Measurements from ENCODE around the gene DNAJB1. TPM values are rescaled to one million over a fixed set of nuclear protein-coding genes. Genes with fewer than 3 reads are reported as not detected.
A peak's percentile ranks its signal among the peaks of the same experiment; 100 is the strongest.

DNAJB1 gene
- total RNA-seq, 2 donors from 2014 or later = 65.3 to 68.8 TPM

DNA sequence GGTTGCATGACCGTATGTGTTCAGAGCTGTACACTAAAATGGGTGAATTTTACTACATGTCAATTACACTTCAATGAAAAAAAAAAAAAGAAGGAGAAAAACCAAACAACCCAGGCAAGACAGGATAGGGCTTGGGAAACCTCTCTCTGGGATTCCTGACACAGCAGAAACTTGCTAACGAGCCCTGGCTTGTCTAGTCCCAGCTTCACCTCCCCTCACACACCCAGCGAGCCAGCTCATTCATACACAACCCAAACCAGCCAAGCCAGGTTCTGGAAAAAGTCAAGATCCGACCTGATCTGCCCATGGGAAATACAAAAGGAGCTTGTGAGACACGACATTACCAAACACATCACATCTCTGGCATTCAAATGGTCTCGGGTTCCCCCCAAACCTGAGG, 7.5 kb upstream of the DNAJB1 start:
- Mint-ChIP-seq H3K27ac (no peak overlapping the region), H3K27me3 (no peaks in the 10 kb centered on the region), H3K9me3 (no peaks in the 10 kb centered on the region), H3K4me3 (no peak overlapping the region), H3K4me1 (ENCODE audit: low read depth in 2 of 2) (peaks cover 21 to 25% of the 10 kb centered on the region in 2 donors), H3K36me3 (no peaks in the 10 kb centered on the region)
- DNase-seq (ENCODE audit: low spot score) (no peak), ATAC-seq (no peak)

DNA sequence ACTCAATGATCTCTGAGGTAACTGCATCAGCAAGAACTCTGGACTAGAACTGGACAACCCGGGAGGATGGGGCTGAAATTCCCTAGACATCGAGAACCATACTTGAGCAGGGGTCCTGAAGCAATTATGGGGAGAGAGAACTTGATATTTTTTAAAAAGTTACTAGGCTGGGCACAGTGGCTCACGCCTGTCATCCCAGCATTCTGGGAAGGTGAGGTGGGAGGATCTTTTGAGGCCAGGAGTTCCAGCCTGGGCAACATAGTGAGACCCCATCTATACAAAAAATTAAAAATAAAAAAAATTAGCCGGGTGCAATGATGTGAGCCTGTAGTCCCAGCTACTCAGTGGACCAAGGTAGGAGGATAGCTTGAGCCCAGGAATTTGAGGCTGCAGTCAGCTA, 2.3 kb upstream of the DNAJB1 start:
- no peak for ATAC-seq
- Mint-ChIP-seq H3K4me3 (no peak overlapping the region), H3K36me3 (peaks cover 11% of the 10 kb centered on the region), H3K4me1 (ENCODE audit: low read depth in 2 of 2) (peaks cover 38 to 51% of the 10 kb centered on the region in 2 donors), H3K27ac (peak overlapping the region; percentile 80 to 95), H3K27me3 (no peaks in the 10 kb centered on the region), H3K9me3 (no peaks in the 10 kb centered on the region)
- DNase-seq (ENCODE audit: low spot score) = no peak

DNA sequence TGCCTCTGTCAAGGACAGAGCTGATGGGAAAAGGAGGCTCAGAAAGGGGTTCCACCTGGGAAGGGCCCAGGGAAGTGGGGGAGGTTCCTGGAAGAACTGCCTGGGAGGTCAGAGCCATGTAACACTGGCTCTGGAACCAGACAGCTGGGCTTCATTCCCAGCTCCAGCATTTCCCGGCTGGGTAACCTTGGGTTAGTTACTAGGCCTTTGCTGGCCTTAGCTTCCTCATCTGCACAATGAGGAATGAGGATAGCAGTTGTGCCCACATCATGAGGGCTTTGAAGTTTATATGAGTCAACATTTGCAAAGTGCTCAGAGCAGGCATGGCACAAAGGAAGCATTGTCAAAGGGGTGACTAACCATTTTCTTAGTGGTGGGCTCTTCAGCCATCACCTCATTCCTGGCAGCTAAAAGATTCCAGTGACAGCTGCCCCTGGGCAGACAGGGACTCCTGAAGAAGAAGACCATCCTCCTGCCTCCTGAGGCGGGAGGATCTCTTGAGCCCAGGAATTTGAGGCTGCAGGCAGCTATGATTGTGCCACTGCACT, 1.7 kb upstream of the DNAJB1 start:
- Mint-ChIP-seq H3K27ac (peak overlapping the region; percentile 80 to 95), H3K36me3 (peaks cover 17% of the 10 kb centered on the region), H3K9me3 (no peaks in the 10 kb centered on the region), H3K4me3 (peak overlapping the region; percentile 81), H3K27me3 (no peaks in the 10 kb centered on the region), H3K4me1 (ENCODE audit: low read depth in 2 of 2) (peaks cover 43 to 57% of the 10 kb centered on the region in 2 donors)
- ATAC-seq = no peak
- peak; percentile 32 for DNase-seq (ENCODE audit: low spot score)

DNA sequence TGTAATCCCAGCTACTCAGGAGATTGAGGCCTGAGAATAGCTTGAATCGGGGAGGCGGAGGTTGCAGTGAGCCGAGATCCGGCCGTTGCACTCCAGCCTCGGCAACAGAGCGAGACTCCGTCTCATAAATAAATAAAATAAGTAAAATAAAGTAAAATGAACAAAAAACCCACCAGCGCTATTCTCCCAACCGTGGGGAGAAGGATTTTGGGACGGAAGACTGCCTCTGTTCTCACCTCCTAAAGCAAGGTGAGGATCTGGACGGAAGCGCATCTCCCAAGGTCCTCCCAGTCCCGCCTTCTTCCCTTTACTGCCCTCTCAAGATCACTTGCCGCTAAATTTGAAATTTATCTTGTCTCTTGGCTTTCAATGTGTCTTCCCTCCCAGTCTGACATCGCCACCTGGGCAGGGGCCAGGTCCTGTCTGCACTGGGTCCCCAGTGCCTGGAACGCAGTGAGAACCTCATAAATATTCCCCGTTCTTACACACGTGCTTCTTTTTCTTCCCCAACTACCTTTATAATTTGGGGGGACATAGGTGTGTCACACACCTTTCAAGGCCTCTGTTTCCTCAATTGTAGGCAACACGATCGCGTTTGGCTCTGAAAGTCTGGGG, 1.2 kb upstream of the DNAJB1 start:
- H3K27me3 Mint-ChIP-seq = no peaks in the 10 kb centered on the region
- H3K4me3 Mint-ChIP-seq = peak overlapping the region; percentile 81
- peak overlapping the region; percentile 80 to 95 for H3K27ac Mint-ChIP-seq
- no peak for ATAC-seq
- no peaks in the 10 kb centered on the region for H3K9me3 Mint-ChIP-seq
- H3K4me1 Mint-ChIP-seq (ENCODE audit: low read depth in 2 of 2) = peaks cover 49 to 63% of the 10 kb centered on the region in 2 donors
- peaks cover 22% of the 10 kb centered on the region for H3K36me3 Mint-ChIP-seq
- no peak for DNase-seq (ENCODE audit: low spot score)

DNA sequence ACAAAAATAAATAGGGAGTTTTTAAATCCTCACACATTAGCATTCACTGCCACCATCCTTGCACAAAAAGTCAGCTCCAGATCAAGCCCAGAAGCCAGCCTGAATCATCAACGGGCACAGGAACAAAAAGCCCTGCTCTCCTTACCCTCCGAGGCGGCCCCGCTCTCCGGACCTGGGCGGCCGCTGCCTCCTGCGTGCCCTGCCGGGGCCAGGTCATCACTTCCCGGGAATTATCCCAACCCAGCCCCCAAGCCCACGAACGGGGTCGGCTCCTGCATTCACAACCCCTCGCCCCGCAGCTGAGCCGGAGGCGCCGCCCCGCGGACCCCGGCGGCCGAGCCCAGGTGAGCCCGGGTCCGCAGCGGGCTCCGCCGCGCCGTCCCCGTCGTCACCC, 754 bp downstream of the DNAJB1 start:
- Mint-ChIP-seq H3K4me1 (ENCODE audit: low read depth in 2 of 2) (peaks cover 41 to 54% of the 10 kb centered on the region in 2 donors), H3K9me3 (no peaks in the 10 kb centered on the region), H3K27me3 (no peaks in the 10 kb centered on the region), H3K27ac (peak overlapping the region; percentile 80 to 89), H3K36me3 (peaks cover 22% of the 10 kb centered on the region), H3K4me3 (peak overlapping the region; percentile 99)
- DNase-seq (ENCODE audit: low spot score) (no peak), ATAC-seq (no peak)

DNA sequence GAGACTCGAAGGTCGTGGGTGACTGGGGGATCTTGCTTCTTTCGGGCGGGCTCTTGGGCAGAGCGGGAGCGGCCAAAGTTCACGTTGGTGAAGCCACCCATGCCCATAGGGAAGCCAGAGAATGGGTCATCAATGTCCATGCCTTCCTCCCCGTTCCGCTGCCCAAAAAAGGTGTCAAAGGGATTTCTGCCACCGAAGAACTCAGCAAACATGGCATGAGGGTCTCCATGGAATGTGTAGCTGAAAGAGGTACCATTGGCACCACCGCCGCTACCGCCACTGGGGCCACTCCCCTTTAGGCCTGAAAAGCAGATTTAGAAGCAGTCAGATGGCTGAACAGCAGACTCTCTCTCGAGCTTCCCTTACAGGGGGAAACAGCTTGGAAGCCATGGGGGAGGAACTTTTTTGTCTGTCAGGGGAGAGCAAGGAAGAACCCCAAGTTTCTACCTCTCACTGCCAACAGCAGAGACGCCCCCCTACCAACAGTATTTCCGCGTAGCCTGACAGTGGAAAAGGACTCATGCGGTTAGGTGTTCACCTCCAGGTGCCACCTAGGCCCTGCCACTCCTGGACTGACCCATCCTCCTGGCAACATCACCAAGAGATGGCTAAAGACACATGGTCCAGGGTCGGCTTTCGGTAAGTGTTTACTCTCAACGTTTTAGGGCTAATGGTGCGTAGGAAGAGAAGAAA, 1.3 kb downstream of the DNAJB1 start:
- peaks cover 22% of the 10 kb centered on the region for H3K36me3 Mint-ChIP-seq
- no peaks in the 10 kb centered on the region for H3K9me3 Mint-ChIP-seq
- H3K27me3 Mint-ChIP-seq = no peaks in the 10 kb centered on the region
- peaks cover 37 to 49% of the 10 kb centered on the region in 2 donors for H3K4me1 Mint-ChIP-seq (ENCODE audit: low read depth in 2 of 2)
- ATAC-seq (no peak), DNase-seq (ENCODE audit: low spot score) (peak; percentile 53)
- H3K4me3 Mint-ChIP-seq = peak overlapping the region; percentile 99
- peak overlapping the region; percentile 74 to 89 for H3K27ac Mint-ChIP-seq

DNA sequence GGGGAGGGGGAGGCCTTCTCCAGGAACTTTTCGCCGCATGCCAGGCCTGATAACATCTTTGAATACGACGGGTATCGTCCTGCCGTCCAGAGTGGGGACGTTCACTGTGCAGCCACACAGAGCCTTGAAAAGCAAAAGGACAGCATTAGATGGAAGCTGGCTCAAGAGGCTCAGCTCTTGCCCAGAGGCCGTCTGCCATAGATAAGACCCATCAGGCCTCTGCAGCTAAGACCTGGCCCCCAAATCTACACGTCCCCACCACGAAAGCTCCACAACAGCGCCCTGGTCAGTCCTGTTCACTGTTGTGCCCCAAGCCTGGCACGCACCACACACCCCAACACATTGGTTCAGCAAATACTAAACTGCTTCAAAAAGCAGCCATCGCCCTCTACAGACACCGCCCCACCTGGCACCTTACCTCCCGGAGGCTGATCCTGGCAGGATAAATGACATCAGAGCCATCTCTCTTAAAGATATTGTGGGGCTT, 2.1 kb downstream of the DNAJB1 start:
- H3K27ac Mint-ChIP-seq = peak overlapping the region; percentile 74 to 89
- DNase-seq (ENCODE audit: low spot score) = no peak
- no peaks in the 10 kb centered on the region for H3K27me3 Mint-ChIP-seq
- peaks cover 37 to 46% of the 10 kb centered on the region in 2 donors for H3K4me1 Mint-ChIP-seq (ENCODE audit: low read depth in 2 of 2)
- peaks cover 22% of the 10 kb centered on the region for H3K36me3 Mint-ChIP-seq
- no peak for ATAC-seq
- no peaks in the 10 kb centered on the region for H3K9me3 Mint-ChIP-seq
- H3K4me3 Mint-ChIP-seq = peak overlapping the region; percentile 99

DNA sequence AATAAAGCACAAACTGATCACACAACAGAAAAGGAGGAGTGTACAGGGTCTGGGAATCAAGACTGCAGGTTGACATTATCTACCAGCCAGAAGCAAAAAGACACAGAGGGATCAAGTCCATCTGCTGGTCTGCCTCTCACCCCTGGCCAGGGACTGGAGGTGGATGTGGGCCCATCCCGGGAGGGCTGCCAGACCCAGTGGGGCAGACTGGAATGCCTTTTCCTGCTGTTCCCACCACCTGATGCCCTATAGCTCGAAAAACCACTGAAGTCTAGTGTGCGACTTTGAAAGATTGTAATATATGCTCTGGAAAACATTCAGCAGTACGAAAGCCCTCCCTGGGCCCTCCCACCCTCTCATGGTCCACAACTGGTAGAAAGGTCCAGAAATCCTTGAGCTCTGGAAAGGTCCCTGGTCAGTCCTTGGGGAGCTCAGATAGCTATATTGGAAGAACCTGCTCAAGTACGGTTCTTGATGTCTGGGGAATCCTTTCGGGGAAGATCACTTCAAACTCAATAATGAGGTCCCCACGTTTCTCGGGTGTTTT, 2.6 kb downstream of the DNAJB1 start:
- no peaks in the 10 kb centered on the region for H3K9me3 Mint-ChIP-seq
- H3K4me3 Mint-ChIP-seq = peak overlapping the region; percentile 99
- ATAC-seq (no peak), DNase-seq (ENCODE audit: low spot score) (no peak)
- H3K4me1 Mint-ChIP-seq (ENCODE audit: low read depth in 2 of 2) = peaks cover 37 to 46% of the 10 kb centered on the region in 2 donors
- peaks cover 22% of the 10 kb centered on the region for H3K36me3 Mint-ChIP-seq
- H3K27ac Mint-ChIP-seq = peak overlapping the region; percentile 74 to 89
- H3K27me3 Mint-ChIP-seq = no peaks in the 10 kb centered on the region

DNA sequence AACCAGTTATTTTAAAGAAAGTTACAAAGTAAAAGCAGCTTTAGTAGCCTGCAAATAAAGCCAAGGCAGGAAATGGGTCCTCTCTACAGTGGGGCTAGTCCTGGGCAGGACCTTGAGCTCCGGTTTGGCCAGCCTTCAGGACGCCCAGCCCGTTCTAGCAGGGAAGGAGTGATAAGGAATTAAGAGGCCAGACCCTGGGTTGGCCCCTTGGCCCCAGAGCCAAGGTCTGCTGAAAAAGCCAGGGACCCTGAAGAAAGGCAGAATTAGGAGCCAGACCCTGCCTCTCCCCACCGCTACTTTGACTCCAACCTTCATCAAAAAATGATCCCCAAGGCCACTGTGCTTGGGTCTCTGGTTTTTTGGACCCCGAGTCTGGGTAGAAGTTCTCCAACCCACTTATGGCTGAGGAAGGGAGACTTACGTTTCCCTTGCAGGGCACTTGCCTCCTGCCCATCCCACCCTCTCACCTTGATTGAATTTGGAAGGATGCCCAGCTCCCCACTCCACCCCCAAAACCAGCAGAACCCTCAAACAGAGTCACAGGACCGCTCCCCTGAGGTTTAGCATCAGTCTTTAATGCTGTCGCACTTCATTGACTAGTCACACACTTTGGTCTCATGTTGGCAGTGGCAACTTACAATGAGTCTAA, 3.9 kb downstream of the DNAJB1 start:
- H3K36me3 Mint-ChIP-seq = peaks cover 22% of the 10 kb centered on the region
- peaks cover 31 to 36% of the 10 kb centered on the region in 2 donors for H3K4me1 Mint-ChIP-seq (ENCODE audit: low read depth in 2 of 2)
- no peaks in the 10 kb centered on the region for H3K9me3 Mint-ChIP-seq
- H3K4me3 Mint-ChIP-seq = peak overlapping the region; percentile 99
- no peaks in the 10 kb centered on the region for H3K27me3 Mint-ChIP-seq
- ATAC-seq = no peak
- DNase-seq (ENCODE audit: low spot score) = peak; percentile 58
- peak overlapping the region; percentile 74 to 89 for H3K27ac Mint-ChIP-seq

DNA sequence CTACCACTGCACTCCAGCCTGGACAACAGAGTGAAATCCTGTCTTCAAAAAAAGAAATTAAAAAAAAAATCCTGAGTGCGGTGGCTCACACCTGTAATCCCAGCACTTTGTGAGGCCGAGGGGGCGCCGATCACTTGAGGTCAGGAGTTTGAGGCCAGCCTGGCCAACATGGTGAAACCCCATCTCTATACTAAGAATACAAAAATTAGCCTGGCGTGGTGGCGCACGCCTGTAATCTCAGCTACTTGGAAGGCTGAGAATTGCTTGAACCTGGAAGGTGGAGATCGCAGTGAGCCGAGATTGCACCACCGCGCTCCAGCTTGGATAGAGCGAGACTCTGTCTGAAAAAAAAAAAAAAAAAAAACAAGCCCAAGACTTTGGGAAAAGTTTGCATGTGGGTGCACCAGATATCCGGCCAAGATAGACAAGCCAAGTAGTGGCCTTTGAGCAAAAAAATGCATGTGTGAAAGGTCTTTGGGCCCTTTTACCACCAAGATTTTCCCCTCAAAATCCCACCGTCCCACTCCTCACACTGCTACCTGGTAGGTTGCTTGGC, 5.7 kb downstream of the DNAJB1 start:
- Mint-ChIP-seq H3K9me3 (no peaks in the 10 kb centered on the region), H3K4me1 (ENCODE audit: low read depth in 2 of 2) (peaks cover 30% of the 10 kb centered on the region in 2 donors), H3K27ac (no peak overlapping the region), H3K4me3 (no peak overlapping the region), H3K36me3 (peaks cover 22% of the 10 kb centered on the region), H3K27me3 (no peaks in the 10 kb centered on the region)
- ATAC-seq = no peak
- DNase-seq (ENCODE audit: low spot score) = peak; percentile 44

DNA sequence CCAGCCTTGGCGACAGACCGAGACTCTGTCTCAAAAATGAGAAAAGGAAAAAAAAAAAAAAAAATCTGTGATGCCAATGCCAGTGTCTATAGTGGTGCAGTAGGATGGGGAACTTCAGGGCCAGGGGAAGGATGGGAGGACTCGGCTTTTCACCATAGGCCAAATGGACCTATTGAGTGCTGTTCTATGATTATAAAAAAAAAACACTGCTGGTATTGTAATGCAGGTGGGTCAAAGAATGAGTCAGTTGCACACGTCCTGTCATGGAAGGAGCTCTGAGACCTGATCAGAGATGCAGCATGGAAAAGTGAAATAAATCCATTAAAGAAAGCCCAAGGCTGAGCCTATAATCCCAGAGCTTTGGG, 7.0 kb downstream of the DNAJB1 start:
- Mint-ChIP-seq H3K36me3 (peaks cover 12% of the 10 kb centered on the region), H3K4me1 (ENCODE audit: low read depth in 2 of 2) (peaks cover 19% of the 10 kb centered on the region in 2 donors), H3K9me3 (no peaks in the 10 kb centered on the region), H3K4me3 (no peak overlapping the region), H3K27me3 (no peaks in the 10 kb centered on the region), H3K27ac (no peak overlapping the region)
- DNase-seq (ENCODE audit: low spot score) (peak; percentile 32), ATAC-seq (no peak)

DNA sequence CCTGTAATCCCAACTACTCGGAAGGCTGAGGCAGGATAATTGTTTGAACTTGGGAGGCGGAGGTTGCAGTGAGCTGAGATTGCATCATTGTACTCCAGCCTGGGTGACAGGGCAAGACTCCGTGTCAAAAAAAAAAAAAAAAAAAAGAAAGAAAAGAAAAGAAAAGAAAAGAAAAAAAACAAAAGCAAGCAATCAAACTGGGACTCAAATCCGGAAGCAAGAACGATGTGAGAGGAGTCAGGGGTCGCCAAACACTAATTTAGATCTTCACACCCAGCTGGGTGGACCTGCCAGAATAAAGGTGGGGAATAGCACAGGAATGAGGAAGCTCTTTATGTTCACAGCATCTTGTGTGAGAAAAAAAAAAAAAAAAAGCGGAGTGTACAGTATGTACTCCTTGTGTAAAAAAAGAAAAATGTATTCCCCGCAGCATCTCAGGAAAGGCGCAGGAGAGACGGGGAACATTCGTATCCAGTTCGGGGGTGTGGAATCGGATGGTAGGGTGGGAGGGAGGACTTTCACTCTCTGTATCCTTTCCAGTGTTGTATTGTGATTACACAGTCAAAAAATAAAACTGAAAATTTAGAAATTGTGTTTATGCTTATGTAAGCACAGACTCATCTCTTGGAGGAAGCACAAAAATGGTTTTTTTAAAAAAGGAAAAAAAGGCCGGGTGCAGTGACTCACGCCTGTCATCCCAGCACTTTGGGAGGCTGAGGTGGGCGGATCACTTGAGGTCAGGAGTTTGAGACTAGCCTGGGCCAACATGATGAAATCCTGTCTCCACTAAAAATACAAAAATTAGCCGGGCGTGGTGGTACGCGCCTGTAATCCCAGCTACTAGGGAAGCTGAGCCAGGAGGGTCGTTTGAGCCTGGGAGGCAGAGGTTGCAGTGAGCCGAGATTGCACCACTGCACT, 7.6 kb downstream of the DNAJB1 start:
- peaks cover 11% of the 10 kb centered on the region for H3K36me3 Mint-ChIP-seq
- H3K9me3 Mint-ChIP-seq = no peaks in the 10 kb centered on the region
- H3K27me3 Mint-ChIP-seq = peaks cover 0 to 2% of the 10 kb centered on the region in 2 donors
- H3K4me3 Mint-ChIP-seq = no peak overlapping the region
- peaks cover 14 to 16% of the 10 kb centered on the region in 2 donors for H3K4me1 Mint-ChIP-seq (ENCODE audit: low read depth in 2 of 2)
- ATAC-seq (no peak), DNase-seq (ENCODE audit: low spot score) (peak; percentile 40)
- no peak overlapping the region for H3K27ac Mint-ChIP-seq

Measured in natural killer cell treated with Interleukin-12 subunit alpha and Interleukin-12 subunit beta and Interleukin-15 and Interleukin-18, amount 100 ng/mL, for 72 hours (primary cell).